SU-DHL-6 (cell line): ENCODE data around the gene ASH1L.
A peak's percentile ranks its signal among the peaks of the same experiment; 100 is the strongest.
"Not testable (repeated sequence)": the region's sequence is repeated elsewhere in the genome, so short reads cannot be mapped to it uniquely, and the experiment has no call there.

ENCODE experiments used
- H2AFZ ChIP-seq: fragments of 200-600 bp; sonication (generic); 2 replicates; pipeline ENCODE4 v1.6.1; 2014; ENCODE audit warnings: low read depth, mild to moderate bottlenecking, moderate library complexity, mixed read lengths, antibody characterized with exemption, low read length; ENCODE audit not compliant: severe bottlenecking
- H3F3A ChIP-seq: fragments of 200-600 bp; shearing (Covaris generic); 2 replicates; pipeline ENCODE4 v1.6.0; 2016; ENCODE audit warnings: antibody characterized with exemption, mild to moderate bottlenecking; ENCODE audit not compliant: insufficient read depth
- H3K27ac ChIP-seq: fragments of 200-600 bp; sonication (generic); 2 replicates; pipeline ENCODE4 v1.5.1; 2016; ENCODE audit warnings: low read depth, mild to moderate bottlenecking, low read length, moderate library complexity, mixed read lengths
- H3K27me3 ChIP-seq: fragments of 200-600 bp; sonication (generic), shearing (Covaris generic); 2 replicates; pipeline ENCODE4 v1.6.0; 2014; ENCODE audit warnings: mild to moderate bottlenecking, low read length
- H3K36me3 ChIP-seq: fragments of 200-600 bp; sonication (generic); 2 replicates; pipeline ENCODE4 v1.6.1; 2014; ENCODE audit warnings: mild to moderate bottlenecking, low read length, mixed read lengths
- H3K4me2 ChIP-seq: fragments of 300-600, 200-600 bp; shearing (Covaris generic), sonication (generic); 2 replicates; pipeline ENCODE4 v1.6.0; 2014; ENCODE audit warnings: low read length, low read depth, mild to moderate bottlenecking; ENCODE audit not compliant: poor library complexity, severe bottlenecking
- H3K4me3 ChIP-seq: fragments of 200-600 bp; sonication (generic); 2 replicates; pipeline ENCODE4 v1.5.1; 2014; ENCODE audit warnings: antibody characterized with exemption, low read length, mild to moderate bottlenecking, mixed read lengths; ENCODE audit not compliant: insufficient read depth, poor library complexity, severe bottlenecking
- H3K79me2 ChIP-seq: fragments of 200-600 bp; sonication (generic); 2 replicates; pipeline ENCODE4 v1.6.1; 2014; ENCODE audit warnings: mild to moderate bottlenecking, low read length, moderate library complexity; ENCODE audit not compliant: insufficient read depth
- H3K9ac ChIP-seq: fragments of 200-600 bp; sonication (generic); 2 replicates; pipeline ENCODE4 v1.7.0; 2014; ENCODE audit warnings: mild to moderate bottlenecking, low read length
- H3K9me2 ChIP-seq: fragments of 200-600 bp; sonication (generic); replicated peaks from 2 replicates; pipeline ENCODE4 v1.6.1; 2014; ENCODE audit warnings: low read length; ENCODE audit not compliant: insufficient read depth
- H3K9me3 ChIP-seq: fragments of 200-600 bp; sonication (generic); 2 replicates; pipeline ENCODE4 v1.6.1; 2014; ENCODE audit warnings: low read length, mixed read lengths; ENCODE audit not compliant: insufficient read depth
- H4K20me1 ChIP-seq: fragments of 200-600 bp; sonication (generic); 2 replicates; pipeline ENCODE4 v1.6.1; 2014; ENCODE audit warnings: low read depth, mild to moderate bottlenecking, antibody characterized with exemption, low read length, moderate library complexity, mixed read lengths
- CTCF ChIP-seq: fragments of 200-600 bp; sonication (generic); IDR thresholded peaks from one replicate; pipeline ENCODE4 v1.5.1; 2017; ENCODE audit warnings: antibody characterized with exemption, mild to moderate bottlenecking, low read length, moderate library complexity; ENCODE audit not compliant: insufficient read depth, poor library complexity, severe bottlenecking
- EZH2phosphoT487 ChIP-seq: fragments of 200-600 bp; sonication (generic), shearing (Covaris generic); conservative IDR thresholded peaks from 2 replicates; pipeline ENCODE4 v1.6.1; 2018; ENCODE audit warnings: mild to moderate bottlenecking, antibody characterized with exemption, low read length, moderate library complexity, mixed read lengths

ASH1L gene

GRCh38 chr1:155575608-155576007 is 13.0 kb upstream of the ASH1L start:
- H2AFZ ChIP-seq, H3K4me3 ChIP-seq, H4K20me1 ChIP-seq, H3K27me3 ChIP-seq, H3K9me3 ChIP-seq, H3K4me2 ChIP-seq, H3K36me3 ChIP-seq, H3K9ac ChIP-seq, H3K9me2 ChIP-seq: not testable (repeated sequence)
- Histone ChIP-seq H3F3A (peaks cover 10% of the 10 kb centered on the region; the same call in 1 of the 2 replicates), H3K79me2 (peaks cover 60% of the 10 kb centered on the region), H3K27ac (0 out of 2 replicates have a peak overlapping the region, but pooled peaks have one; percentile 2)

- H3K4me3 ChIP-seq, result no peak overlapping the region
- no peak overlapping the region for H2AFZ ChIP-seq
- no peaks in the 10 kb centered on the region for H3K27me3 ChIP-seq
- H3K27ac ChIP-seq, result no peak overlapping the region
- TF ChIP-seq CTCF (no peak), EZH2phosphoT487 (no peak)
- peaks cover 66% of the 10 kb centered on the region for H3K79me2 ChIP-seq
- peaks cover 10% of the 10 kb centered on the region; the same call in 1 of the 2 replicates for H3F3A ChIP-seq
- no peak overlapping the region for H3K4me2 ChIP-seq
- H3K9me2 ChIP-seq, result no peaks in the 10 kb centered on the region
- H3K9me3 ChIP-seq, result no peaks in the 10 kb centered on the region
- peaks cover 8% of the 10 kb centered on the region; the same call in 1 of the 2 replicates for H3K36me3 ChIP-seq
- H4K20me1 ChIP-seq, result no peaks in the 10 kb centered on the region
- no peak overlapping the region for H3K9ac ChIP-seq
Observed at GRCh38 chr1:155574077-155574476, 11.5 kb upstream of the ASH1L start.

GRCh38 chr1:155570593-155570990 is 8.0 kb upstream of the ASH1L start:
- Histone ChIP-seq H2AFZ (no peak overlapping the region), H3F3A (peaks cover 12% of the 10 kb centered on the region; the same call in 1 of the 2 replicates), H3K4me2 (no peak overlapping the region), H3K79me2 (peaks cover 78% of the 10 kb centered on the region), H3K9me3 (no peaks in the 10 kb centered on the region), H3K36me3 (peaks cover 8% of the 10 kb centered on the region; the same call in 1 of the 2 replicates), H4K20me1 (no peaks in the 10 kb centered on the region), H3K9me2 (no peaks in the 10 kb centered on the region), H3K27me3 (no peaks in the 10 kb centered on the region), H3K9ac (no peak overlapping the region), H3K4me3 (no peak overlapping the region), H3K27ac (no peak overlapping the region)
- TF ChIP-seq CTCF (no peak), EZH2phosphoT487 (no peak)

- Histone ChIP-seq H3K27ac (no peak overlapping the region), H3K9me3 (no peaks in the 10 kb centered on the region), H3K9ac (no peak overlapping the region), H3K27me3 (no peaks in the 10 kb centered on the region), H3K4me2 (no peak overlapping the region), H3K4me3 (no peak overlapping the region), H3K36me3 (peaks cover 8% of the 10 kb centered on the region; the same call in 1 of the 2 replicates), H2AFZ (no peak overlapping the region), H3K79me2 (peaks cover 79% of the 10 kb centered on the region), H4K20me1 (no peaks in the 10 kb centered on the region), H3F3A (peaks cover 13% of the 10 kb centered on the region; the same call in 1 of the 2 replicates), H3K9me2 (no peaks in the 10 kb centered on the region)
- TF ChIP-seq CTCF, result no peak
- TF ChIP-seq EZH2phosphoT487, result no peak
Observed at GRCh38 chr1:155569988-155570592, 7.5 kb upstream of the ASH1L start.

GRCh38 chr1:155563377-155564022 is 897 bp upstream of the ASH1L start:
- H3K79me2 ChIP-seq, result peaks cover 84% of the 10 kb centered on the region
- not testable (repeated sequence) for H2AFZ ChIP-seq
- peak overlapping the region; percentile 95 for H3K27ac ChIP-seq

More at GRCh38 chr1:155563377-155564022, 897 bp upstream of the ASH1L start:
- not testable (repeated sequence) for H3K36me3 ChIP-seq, H3K27me3 ChIP-seq, H4K20me1 ChIP-seq, H3K9me2 ChIP-seq, H3K9me3 ChIP-seq, H3F3A ChIP-seq
- peak overlapping the region; percentile 99 for H3K9ac ChIP-seq
- peak overlapping the region; percentile 72 for H3K4me2 ChIP-seq
- H3K4me3 ChIP-seq, result peak overlapping the region; percentile 100
